Adrenal gland (tissue), 12 donors: Measurements from ENCODE around the gene FIGLA. TPM values are rescaled to one million over a fixed set of nuclear protein-coding genes. Genes with fewer than 3 reads are reported as not detected.

ENCODE experiments used
- DNase-seq, 7 donors: peaks; one replicate each; pipeline ENCODE4 v3.0.0-alpha.2; 2019 to 2020
- H3K27ac ChIP-seq, 5 donors: fragments of 200-600 bp; sonication (generic) in 4 of 5; 1 replicate in 3 of 5; 2 replicates in 2 of 5; pipeline versions ENCODE4 v1.5.1 to v1.8.0; 2016 to 2020; ENCODE audit warnings: mild to moderate bottlenecking in 1 of 5
- H3K27me3 ChIP-seq: fragments of 200-600 bp; 2 replicates; pipeline ENCODE4 v1.8.0; 2021
- H3K36me3 ChIP-seq, 2 donors: fragments of 200-600 bp; replicated peaks in 1 of 2; 1 replicate in 1 of 2; 2 replicates in 1 of 2; pipeline versions ENCODE4 v1.5.1 to v1.8.0; 2018 to 2022
- H3K4me1 ChIP-seq, 2 donors: fragments of 200-600 bp; replicated peaks in 1 of 2; 1 replicate in 1 of 2; 2 replicates in 1 of 2; pipeline versions ENCODE4 v1.5.1 to v1.8.0; 2018 to 2021
- H3K4me3 ChIP-seq, 4 donors: fragments of 200-600 bp; sonication (generic) in 3 of 4; one replicate each; pipeline ENCODE4 v1.5.1; 2016 to 2018
- H3K9me3 ChIP-seq, 3 donors: fragments of 200-600 bp; sonication (generic) in 1 of 3; replicated peaks in 1 of 3; 1 replicate in 2 of 3; 2 replicates in 1 of 3; pipeline versions ENCODE4 v1.5.1 to v1.8.0; 2016 to 2021
- POLR2A ChIP-seq, 2 donors: fragments of 450-650 bp; IDR thresholded peaks; one replicate each; pipeline ENCODE4 v1.6.1; 2017; ENCODE audit warnings: antibody characterized with exemption in 2 of 2, mild to moderate bottlenecking in 2 of 2, moderate library complexity in 1 of 2
- WGBS, 4 donors: extraction: QIAGEN DNeasy Blood & Tissue Kit in 2 of 4; methylation state at CpG; one replicate each; pipeline versions ENCODE4 v1.1.5 to v1.1.7; 2013 to 2017; 5-methylcytosine and 5-hydroxymethylcytosine counted together
- intact Hi-C, 2 donors: fragments of 100-400 bp; cut with DNase I; formaldehyde crosslinking; loops; one replicate each; pipeline versions ENCODE4 v1.14.1 to v1.15.0; 2022 to 2023
- polyA plus RNA-seq, 3 donors: library from polyadenylated mRNA; stranded (reverse); fragments of 200-250 nt in 2 of 3; fragments of 350-450 nt in 1 of 3; fragmentation: Illumina TruSeq in 1 of 3; extraction: RNeasy Lipid Tissue Mini Kit (QIAGEN cat#74804) in 1 of 3; gene quantifications; one replicate each; pipeline ENCODE4 v1.2.3, GENCODE V29; 2013 to 2014
- total RNA-seq, 9 donors: library from RNA; depleted of rRNA in 4 of 9; stranded (reverse); fragments of >200 nt in 4 of 9; fragments of 120-200 nt in 1 of 9; fragmentation: NEBNext Ultra II Directional in 1 of 9; extraction: Animal tissue kit (Norgen Biotek cat#: 25700) in 1 of 9; gene quantifications; one replicate each; pipeline versions ENCODE4 v1.1.0 to v1.2.4, GENCODE V29; 2013 to 2023
- TF ChIP-seq, protein P1 (sequence below), 6 experiments: fragments of 450-650 bp in 4 of 6; fragments of 200-600 bp in 2 of 6; sonication (generic) in 1 of 6; IDR thresholded peaks; 1 replicate in 5 of 6; 2 replicates in 1 of 6; pipeline versions ENCODE4 v1.5.1 to v1.8.0; 2016 to 2021; ENCODE audit warnings: antibody characterized with exemption in 6 of 6, mild to moderate bottlenecking in 2 of 6, moderate library complexity in 1 of 6
- donor health status: healthy with polysubstance abuse.
- donor health status: Bipolar disorder and iron deficiency.
- donor health status: DM: yes; HTN: yes; CAD: no.
- donor health status: DM: no; HTN: no; CAD: no.
- donor health status: DM: no; HTN: no; CAD: no.
- donor health status: DM: yes; HTN: yes; CAD: no.

Gene FIGLA
- total and polyA plus RNA-seq, 12 donors: not detected

DNA sequence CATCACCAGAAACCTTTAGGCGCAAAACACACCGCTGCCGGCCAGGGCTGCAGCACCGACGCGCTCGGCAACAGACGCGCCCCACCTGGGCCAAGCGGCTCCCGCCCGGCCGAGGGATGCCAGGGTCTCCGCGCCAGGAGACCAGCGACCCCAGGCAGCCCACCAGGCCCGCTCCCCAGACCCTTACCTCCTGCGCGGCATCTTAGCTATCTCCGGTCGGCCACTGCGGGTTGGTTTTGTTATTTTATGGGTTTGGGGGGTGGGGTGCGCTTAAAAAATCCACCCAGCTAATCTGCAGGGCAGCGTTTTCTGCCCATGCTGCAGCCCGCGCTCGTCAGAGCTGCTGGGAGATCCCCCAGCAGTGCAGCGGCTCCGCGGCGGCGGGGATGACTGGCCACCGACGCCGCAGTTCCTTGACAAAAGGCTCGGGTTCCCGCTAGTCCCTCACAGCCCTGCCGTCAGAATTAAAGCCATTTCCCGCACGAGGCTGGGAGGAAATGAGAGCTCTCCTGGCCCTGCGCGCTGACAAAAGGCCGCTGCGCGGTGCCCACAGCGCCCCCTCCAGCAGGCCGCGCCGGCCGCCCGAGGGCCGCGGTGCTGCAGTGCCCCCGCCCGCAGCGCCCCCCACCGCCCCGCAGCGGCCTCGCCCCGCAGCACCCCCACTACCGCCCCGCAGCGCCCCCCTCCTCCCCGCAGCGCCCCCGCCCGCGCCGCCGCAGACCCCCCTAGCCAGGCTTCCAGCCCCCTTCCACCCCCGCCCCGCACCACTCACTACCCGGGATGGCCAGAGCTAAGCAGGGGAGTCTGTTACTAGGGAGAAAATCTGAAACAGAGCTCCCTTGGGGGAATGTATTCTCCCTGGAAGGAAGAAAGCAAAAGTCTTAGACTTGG, 22.5 kb downstream of the FIGLA start, which contains the start of gene ADD2:
Gene ADD2, minus strand, starts transcription at position 502 of the 891 bp plus-strand sequence. CDS start 61,792 bp downstream, outside the sequence.
- Histone ChIP-seq H3K27me3 (peaks cover 34% of the 10 kb centered on the region), H3K9me3 (no peaks in the 10 kb centered on the region), H3K36me3 (no peaks in the 10 kb centered on the region), H3K4me1 (peaks cover 9 to 15% of the 10 kb centered on the region in 2 donors), H3K27ac (peak within 1 kb of the TSS in 1 of 5 donors; percentile 30), H3K4me3 (peak within 1 kb of the TSS in 1 of 4 donors; percentile 45)
- intact Hi-C loops: no loop called here
- peak in 6 of 7 donors; percentile 16 to 63 (median 22) for DNase-seq
- TF ChIP-seq, protein P1, sequence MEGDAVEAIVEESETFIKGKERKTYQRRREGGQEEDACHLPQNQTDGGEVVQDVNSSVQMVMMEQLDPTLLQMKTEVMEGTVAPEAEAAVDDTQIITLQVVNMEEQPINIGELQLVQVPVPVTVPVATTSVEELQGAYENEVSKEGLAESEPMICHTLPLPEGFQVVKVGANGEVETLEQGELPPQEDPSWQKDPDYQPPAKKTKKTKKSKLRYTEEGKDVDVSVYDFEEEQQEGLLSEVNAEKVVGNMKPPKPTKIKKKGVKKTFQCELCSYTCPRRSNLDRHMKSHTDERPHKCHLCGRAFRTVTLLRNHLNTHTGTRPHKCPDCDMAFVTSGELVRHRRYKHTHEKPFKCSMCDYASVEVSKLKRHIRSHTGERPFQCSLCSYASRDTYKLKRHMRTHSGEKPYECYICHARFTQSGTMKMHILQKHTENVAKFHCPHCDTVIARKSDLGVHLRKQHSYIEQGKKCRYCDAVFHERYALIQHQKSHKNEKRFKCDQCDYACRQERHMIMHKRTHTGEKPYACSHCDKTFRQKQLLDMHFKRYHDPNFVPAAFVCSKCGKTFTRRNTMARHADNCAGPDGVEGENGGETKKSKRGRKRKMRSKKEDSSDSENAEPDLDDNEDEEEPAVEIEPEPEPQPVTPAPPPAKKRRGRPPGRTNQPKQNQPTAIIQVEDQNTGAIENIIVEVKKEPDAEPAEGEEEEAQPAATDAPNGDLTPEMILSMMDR (IDR thresholded peaks at IDR 0.05): peak in 1 of 6 experiments; percentile 18
- TF ChIP-seq POLR2A (IDR thresholded peaks at IDR 0.05): no peak
- 0 to 8% (median 1%) methylated on average over 10 to 69 of the region's 74 CpGs for WGBS, 4 donors

DNA sequence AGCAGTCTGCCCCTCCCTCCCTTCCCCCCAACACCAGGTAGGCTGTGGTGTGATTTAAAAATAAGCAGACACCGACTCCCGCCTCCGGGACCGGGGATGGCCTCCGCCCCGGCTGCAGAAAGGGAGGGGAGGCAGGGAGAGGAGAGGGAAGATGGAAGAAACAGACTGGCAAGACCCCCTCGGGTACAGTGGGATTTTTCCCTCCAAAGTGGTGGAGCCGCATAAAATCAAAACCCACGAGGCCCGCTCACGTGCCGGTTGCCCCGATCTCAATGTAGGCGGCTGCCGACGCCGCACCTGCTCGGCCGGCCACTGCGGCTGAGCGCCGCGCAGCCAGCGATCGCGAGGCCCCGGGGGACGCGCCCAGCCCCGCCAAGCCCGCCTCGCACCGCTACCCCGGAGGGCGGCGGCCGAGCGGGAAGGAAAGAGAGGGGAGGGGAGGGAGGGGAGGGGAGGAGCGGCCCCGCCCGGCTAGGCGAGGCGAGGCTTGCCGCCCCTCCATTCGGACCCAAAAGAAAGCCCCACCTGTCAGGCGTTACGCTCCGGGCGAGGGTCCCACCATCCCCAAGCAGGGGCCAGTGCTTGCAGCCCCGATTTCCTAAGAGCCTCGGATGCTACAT, 23.3 kb downstream of the FIGLA start:
- H3K4me3 ChIP-seq: peak overlapping the region in 1 of 4 donors; percentile 45
- 1 to 2% (median 2%) methylated on average over 9 to 51 of the region's 51 CpGs for WGBS, 4 donors
- no peaks in the 10 kb centered on the region for H3K36me3 ChIP-seq
- H3K9me3 ChIP-seq: no peaks in the 10 kb centered on the region
- peaks cover 9 to 15% of the 10 kb centered on the region in 2 donors for H3K4me1 ChIP-seq
- H3K27ac ChIP-seq: peak overlapping the region in 1 of 5 donors; percentile 30
- intact Hi-C loops: no loop called here
- TF ChIP-seq, protein P1 (IDR thresholded peaks at IDR 0.05): no peak
- TF ChIP-seq POLR2A (IDR thresholded peaks at IDR 0.05): no peak
- peaks cover 34% of the 10 kb centered on the region for H3K27me3 ChIP-seq
- peak in 1 of 7 donors; percentile 15 for DNase-seq

DNA sequence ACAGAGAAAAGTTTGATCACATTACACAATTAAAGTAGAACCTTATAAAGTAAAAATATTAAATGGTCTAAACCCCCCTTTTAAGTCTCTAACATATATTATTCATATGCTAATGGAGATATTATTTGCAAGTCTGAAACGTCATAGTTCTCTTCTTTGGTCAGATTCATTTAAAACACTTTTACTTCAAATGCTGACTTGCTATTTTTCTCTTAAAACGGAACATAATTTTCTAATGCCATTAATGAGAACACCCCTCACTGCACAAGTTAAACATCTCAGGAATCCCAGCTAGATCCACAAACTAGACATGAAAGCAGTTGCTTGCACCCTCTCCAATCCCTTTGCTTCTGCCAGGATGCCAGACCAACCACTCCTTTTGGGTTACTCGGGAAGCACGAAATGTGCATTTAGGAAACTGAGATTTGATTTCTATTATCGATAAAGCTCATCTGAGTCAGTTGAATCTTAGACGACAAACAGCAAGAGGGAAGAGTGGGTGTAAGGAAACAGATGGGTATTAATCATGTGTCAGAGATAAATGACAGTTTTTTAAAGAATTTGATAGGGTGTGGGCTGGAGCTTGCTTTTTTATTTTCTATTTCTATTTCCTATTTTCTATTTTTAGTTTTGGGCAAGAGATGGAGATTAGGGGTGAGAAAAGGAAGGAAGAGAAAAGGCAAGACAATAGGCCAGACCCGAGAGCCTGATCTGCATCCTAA, 23.9 kb downstream of the FIGLA start:
- H3K27ac ChIP-seq: no peak overlapping the region
- H3K4me1 ChIP-seq: peaks cover 9 to 15% of the 10 kb centered on the region in 2 donors
- H3K9me3 ChIP-seq: no peaks in the 10 kb centered on the region
- H3K4me3 ChIP-seq: peak overlapping the region in 1 of 4 donors; percentile 45
- 16 to 28% (median 22%) methylated on average over 7 of the region's 7 CpGs for WGBS, 4 donors
- intact Hi-C loops: no loop called here
- TF ChIP-seq, protein P1 (IDR thresholded peaks at IDR 0.05): no peak
- no peak for TF ChIP-seq POLR2A (IDR thresholded peaks at IDR 0.05)
- peaks cover 34% of the 10 kb centered on the region for H3K27me3 ChIP-seq
- DNase-seq: no peak
- no peaks in the 10 kb centered on the region for H3K36me3 ChIP-seq

DNA sequence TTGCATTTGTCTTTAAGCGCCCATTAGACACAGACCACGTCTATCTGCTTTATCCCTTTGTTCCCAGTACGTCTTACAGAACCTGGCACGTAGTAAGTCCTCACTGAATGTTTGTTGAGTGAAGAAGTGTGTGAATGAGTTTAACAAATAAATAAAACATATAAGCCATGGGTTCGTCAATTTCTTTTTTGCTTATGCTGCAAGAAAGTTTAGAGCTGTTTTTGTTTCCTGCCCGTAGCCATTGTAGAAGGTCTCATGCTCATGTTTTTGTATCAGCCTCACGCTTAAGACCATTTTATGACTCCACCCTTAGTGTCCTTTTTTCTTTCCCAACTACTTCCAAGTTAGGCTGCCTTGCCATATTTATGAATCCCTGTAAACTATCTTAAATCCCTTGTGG, 24.9 kb downstream of the FIGLA start:
- WGBS, 4 donors: 79 to 87% (median 82%) methylated on average over 7 of the region's 7 CpGs
- no peak for TF ChIP-seq POLR2A (IDR thresholded peaks at IDR 0.05)
- TF ChIP-seq, protein P1 (IDR thresholded peaks at IDR 0.05): no peak
- peaks cover 30% of the 10 kb centered on the region for H3K27me3 ChIP-seq
- no peaks in the 10 kb centered on the region for H3K36me3 ChIP-seq
- H3K4me1 ChIP-seq: peaks cover 9 to 15% of the 10 kb centered on the region in 2 donors
- H3K27ac ChIP-seq: no peak overlapping the region
- intact Hi-C loops: no loop called here
- DNase-seq: no peak
- H3K4me3 ChIP-seq: no peak overlapping the region
- no peaks in the 10 kb centered on the region for H3K9me3 ChIP-seq
